Activated naive CD4-positive, alpha-beta T cell treated with anti-CD3 and anti-CD28 coated beads for 36 hours (primary cell): ENCODE results near the gene HPCAL1. TPM values are rescaled to one million over a fixed set of nuclear protein-coding genes. Genes with fewer than 3 reads are reported as not detected.

ENCODE experiments used
- CTCF ChIA-PET: fragments of 350-600 bp; sonication (Branson Sonifier 250); formaldehyde crosslinking; loops from one replicate; lab custom pipeline; 2021; ENCODE audit warnings: antibody characterized with exemption; lab: Charles Lee
- DNase-seq: peaks from one replicate; pipeline ENCODE4 v3.0.0-alpha.2; 2020
- H3K27ac Mint-ChIP-seq: one replicate; pipeline ENCODE4 v1.8.0; 2021; ENCODE audit warnings: mild to moderate bottlenecking, mixed read lengths
- H3K27me3 Mint-ChIP-seq: one replicate; pipeline ENCODE4 v1.8.0; 2021; ENCODE audit warnings: low read depth, mixed read lengths
- H3K36me3 Mint-ChIP-seq: one replicate; pipeline ENCODE4 v1.8.0; 2021; ENCODE audit warnings: low read depth, mixed read lengths
- H3K4me1 Mint-ChIP-seq: one replicate; pipeline ENCODE4 v1.8.0; 2021; ENCODE audit warnings: low read depth, mixed read lengths
- H3K4me3 Mint-ChIP-seq: one replicate; pipeline ENCODE4 v1.8.0; 2021; ENCODE audit warnings: mild to moderate bottlenecking, moderate library complexity, mixed read lengths
- H3K9me3 Mint-ChIP-seq: one replicate; pipeline ENCODE4 v1.8.0; 2021; ENCODE audit warnings: mixed read lengths
- intact Hi-C: fragments of 100-400 bp; cut with micrococcal nuclease; formaldehyde crosslinking; loops from one replicate; pipeline ENCODE4 v1.15.1; 2023
- total RNA-seq, 2 experiments: library from RNA; stranded (reverse); gene quantifications; one replicate each; pipeline ENCODE4 v1.2.3, GENCODE V29; 2021

Gene HPCAL1
- total RNA-seq, 2 experiments from 2014 or later, result 71.4 to 73.8 TPM

- Mint-ChIP-seq H3K27me3 (no peaks in the 10 kb centered on the region), H3K27ac (no peak overlapping the region), H3K9me3 (no peaks in the 10 kb centered on the region), H3K36me3 (peaks cover 4% of the 10 kb centered on the region), H3K4me1 (peaks cover 64% of the 10 kb centered on the region), H3K4me3 (no peak overlapping the region)
- CTCF ChIA-PET, result no interaction called here
- intact Hi-C loops, result no loop called here
- DNase-seq, result no peak
Measured at GRCh38 chr2:10337449-10338269, 35.0 kb downstream of the HPCAL1 start.

- CTCF ChIA-PET, result interaction anchor here (0.6 to 0.8 kb wide), 2 partner anchors 70 to 71 kb away, joined by 3 read pairs; no protein-coding TSS in a partner anchor
- no peak overlapping the region for H3K4me3 Mint-ChIP-seq
- no peak for DNase-seq
- H3K27ac Mint-ChIP-seq, result no peak overlapping the region
- H3K36me3 Mint-ChIP-seq, result peaks cover 4% of the 10 kb centered on the region
- H3K4me1 Mint-ChIP-seq, result peaks cover 63% of the 10 kb centered on the region
- H3K9me3 Mint-ChIP-seq, result no peaks in the 10 kb centered on the region
- intact Hi-C loops, result no loop called here
- no peaks in the 10 kb centered on the region for H3K27me3 Mint-ChIP-seq
Measured at GRCh38 chr2:10338270-10339188, 35.8 kb downstream of the HPCAL1 start.

GRCh38 chr2:10339647-10340592, 37.2 kb downstream of the HPCAL1 start:
- CTCF ChIA-PET, result interaction anchor here (0.6 to 0.8 kb wide), 2 partner anchors 43 to 317 kb away, joined by 3 to 5 read pairs; no protein-coding TSS in a partner anchor
- H3K9me3 Mint-ChIP-seq, result no peaks in the 10 kb centered on the region
- H3K4me3 Mint-ChIP-seq, result no peak overlapping the region
- peaks cover 4% of the 10 kb centered on the region for H3K36me3 Mint-ChIP-seq
- no peaks in the 10 kb centered on the region for H3K27me3 Mint-ChIP-seq
- peaks cover 70% of the 10 kb centered on the region for H3K4me1 Mint-ChIP-seq
- no peak overlapping the region for H3K27ac Mint-ChIP-seq
- intact Hi-C loops, result no loop called here
- no peak for DNase-seq

DNA sequence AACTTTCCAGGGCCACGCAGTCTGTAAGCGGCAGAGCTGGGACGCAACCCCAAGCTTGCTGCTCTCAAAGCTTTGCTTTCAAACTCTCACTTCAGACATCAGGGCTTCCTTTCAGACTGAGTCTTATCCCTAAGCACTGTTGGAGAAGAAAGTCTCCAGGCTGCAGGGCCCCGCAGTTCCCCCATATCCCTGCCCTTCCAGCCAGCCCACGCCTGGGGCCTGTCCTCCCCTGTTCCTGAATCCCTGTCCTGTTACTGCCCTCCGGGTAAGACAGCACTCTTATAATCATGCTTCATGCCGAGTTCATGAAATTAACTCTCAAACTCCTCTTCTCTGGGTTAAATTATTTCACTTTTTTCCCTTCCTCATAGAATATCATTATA, 37.9 kb downstream of the HPCAL1 start:
- Mint-ChIP-seq H3K4me1 (peaks cover 72% of the 10 kb centered on the region), H3K27me3 (no peaks in the 10 kb centered on the region), H3K4me3 (no peak overlapping the region), H3K9me3 (no peaks in the 10 kb centered on the region), H3K27ac (no peak overlapping the region), H3K36me3 (peaks cover 2% of the 10 kb centered on the region)
- no peak for DNase-seq
- CTCF ChIA-PET, result interaction anchor here (0.6 to 0.8 kb wide), 2 partner anchors 42 to 317 kb away, joined by 3 to 5 read pairs; no protein-coding TSS in a partner anchor
- intact Hi-C loops, result no loop called here

DNA sequence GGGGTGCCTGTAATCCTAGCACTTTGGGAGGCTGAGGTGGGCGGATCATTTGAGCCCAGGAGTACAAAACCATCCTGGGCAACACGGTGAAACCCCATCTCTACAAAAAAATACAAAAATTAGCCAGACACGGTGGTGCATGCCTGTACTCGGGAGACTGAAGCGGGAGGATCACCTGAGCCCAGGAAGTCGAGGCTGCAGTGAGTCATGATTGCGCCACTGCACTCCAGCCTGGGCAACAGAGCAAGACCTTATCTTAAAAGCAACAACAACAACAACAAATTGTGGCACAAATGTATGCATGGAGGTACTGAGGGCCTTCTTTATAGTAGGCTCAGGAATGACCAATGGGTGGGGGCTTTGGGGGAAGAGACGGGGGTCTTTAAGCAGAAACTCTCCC, 38.5 kb downstream of the HPCAL1 start:
- CTCF ChIA-PET, result interaction anchor here (2.0 kb wide), 1 partner anchor 9 kb away, joined by 8 read pairs; no protein-coding TSS in a partner anchor
- Mint-ChIP-seq H3K27me3 (no peaks in the 10 kb centered on the region), H3K36me3 (peaks cover 2% of the 10 kb centered on the region), H3K9me3 (no peaks in the 10 kb centered on the region), H3K4me3 (no peak overlapping the region), H3K4me1 (peaks cover 75% of the 10 kb centered on the region), H3K27ac (no peak overlapping the region)
- intact Hi-C loops, result no loop called here
- DNase-seq, result no peak

- CTCF ChIA-PET, result interaction anchor here (0.9 to 2.0 kb wide), 2 partner anchors 10 to 41 kb away, joined by 3 to 8 read pairs; no protein-coding TSS in a partner anchor
- no peak overlapping the region for H3K27ac Mint-ChIP-seq
Measured at GRCh38 chr2:10342245-10342951, 39.7 kb downstream of the HPCAL1 start.

DNA sequence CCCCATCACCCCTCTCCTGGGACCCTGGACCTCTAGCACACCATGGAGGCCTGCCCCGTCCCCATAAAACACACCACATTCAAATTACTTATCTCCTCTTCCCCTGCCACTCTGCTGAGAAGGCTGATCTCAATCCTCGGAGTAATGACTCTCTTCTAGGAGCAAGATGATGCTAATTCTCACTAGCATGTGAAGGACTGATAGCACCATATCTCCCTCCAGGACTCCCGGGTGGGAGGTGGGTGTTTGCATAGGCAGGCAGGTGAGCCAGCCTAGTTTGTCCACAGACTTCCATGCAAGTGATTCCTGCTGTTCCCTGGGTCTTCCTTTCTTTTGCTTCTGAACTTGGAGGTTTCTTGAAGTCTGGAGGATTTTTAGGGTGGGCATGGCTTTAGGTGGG, 40.5 kb downstream of the HPCAL1 start:
- intact Hi-C loops, result no loop called here
- Mint-ChIP-seq H3K4me3 (no peak overlapping the region), H3K4me1 (peaks cover 75% of the 10 kb centered on the region), H3K36me3 (peaks cover 2% of the 10 kb centered on the region), H3K9me3 (no peaks in the 10 kb centered on the region), H3K27ac (no peak overlapping the region), H3K27me3 (no peaks in the 10 kb centered on the region)
- CTCF ChIA-PET, result interaction anchor here (0.9 to 2.0 kb wide), 2 partner anchors 11 to 42 kb away, joined by 3 to 8 read pairs; no protein-coding TSS in a partner anchor
- no peak for DNase-seq

More at GRCh38 chr2:10342245-10342951, 39.7 kb downstream of the HPCAL1 start:
- Mint-ChIP-seq H3K9me3 (no peaks in the 10 kb centered on the region), H3K4me3 (no peak overlapping the region), H3K36me3 (peaks cover 2% of the 10 kb centered on the region), H3K4me1 (peaks cover 78% of the 10 kb centered on the region), H3K27me3 (no peaks in the 10 kb centered on the region)
- no peak for DNase-seq
- intact Hi-C loops, result no loop called here

GRCh38 chr2:10343658-10344057, 41.0 kb downstream of the HPCAL1 start:
- DNase-seq, result no peak
- CTCF ChIA-PET, result interaction anchor here (0.6 kb wide), 1 partner anchor 8 kb away, joined by 3 read pairs; no protein-coding TSS in a partner anchor
- Mint-ChIP-seq H3K9me3 (no peaks in the 10 kb centered on the region), H3K4me1 (peaks cover 71% of the 10 kb centered on the region), H3K36me3 (peaks cover 2% of the 10 kb centered on the region), H3K27me3 (no peaks in the 10 kb centered on the region), H3K4me3 (no peak overlapping the region), H3K27ac (no peak overlapping the region)
- intact Hi-C loops, result no loop called here

- H3K27ac Mint-ChIP-seq, result peak overlapping the region; percentile 3
- CTCF ChIA-PET, result interaction anchor here (0.6 kb wide), 1 partner anchor 9 kb away, joined by 3 read pairs; no protein-coding TSS in a partner anchor
- H3K9me3 Mint-ChIP-seq, result no peaks in the 10 kb centered on the region
- peaks cover 73% of the 10 kb centered on the region for H3K4me1 Mint-ChIP-seq
- no peaks in the 10 kb centered on the region for H3K36me3 Mint-ChIP-seq
- no peak for DNase-seq
- no peak overlapping the region for H3K4me3 Mint-ChIP-seq
- H3K27me3 Mint-ChIP-seq, result no peaks in the 10 kb centered on the region
- intact Hi-C loops, result no loop called here
Measured at GRCh38 chr2:10344105-10345066, 41.7 kb downstream of the HPCAL1 start.

- CTCF ChIA-PET, result no interaction called here
Measured at GRCh38 chr2:10345126-10345525, 42.4 kb downstream of the HPCAL1 start.

More at GRCh38 chr2:10345126-10345525, 42.4 kb downstream of the HPCAL1 start:
- H3K4me1 Mint-ChIP-seq, result peaks cover 70% of the 10 kb centered on the region
- H3K4me3 Mint-ChIP-seq, result no peak overlapping the region
- H3K36me3 Mint-ChIP-seq, result no peaks in the 10 kb centered on the region
- DNase-seq, result no peak
- intact Hi-C loops, result no loop called here
- no peak overlapping the region for H3K27ac Mint-ChIP-seq
- H3K27me3 Mint-ChIP-seq, result no peaks in the 10 kb centered on the region
- H3K9me3 Mint-ChIP-seq, result no peaks in the 10 kb centered on the region
